GM23248 (cell line): ENCODE data around the gene INS. TPM values are rescaled to one million over a fixed set of nuclear protein-coding genes. Genes with fewer than 3 reads are reported as not detected.

Source experiments
- DNase-seq: peaks from one replicate; pipeline ENCODE4 v3.0.0-alpha.2; 2015
- H2AFZ ChIP-seq: fragments of 200-600 bp; sonication (generic); 2 replicates; pipeline ENCODE4 v1.6.1; 2016; ENCODE audit warnings: antibody characterized with exemption
- H3F3A ChIP-seq: fragments of 200-600 bp; sonication (generic); 2 replicates; pipeline ENCODE4 v1.6.1; 2016; ENCODE audit warnings: mild to moderate bottlenecking, antibody characterized with exemption, mixed run types; ENCODE audit not compliant: insufficient read depth
- H3K27ac ChIP-seq: fragments of 200-600 bp; sonication (generic); 2 replicates; pipeline ENCODE4 v1.5.1; 2016; ENCODE audit warnings: mild to moderate bottlenecking
- H3K27me3 ChIP-seq: fragments of 200-600 bp; sonication (generic); replicated peaks from 2 replicates; pipeline ENCODE4 v1.6.1; 2016; ENCODE audit warnings: mild to moderate bottlenecking; ENCODE audit not compliant: insufficient read depth
- H3K36me3 ChIP-seq: fragments of 200-600 bp; sonication (generic); 2 replicates; pipeline ENCODE4 v1.6.1; 2016; ENCODE audit warnings: low read depth, mild to moderate bottlenecking
- H3K4me1 ChIP-seq: fragments of 200-600 bp; sonication (generic); 2 replicates; pipeline ENCODE4 v1.6.1; 2016; ENCODE audit warnings: mild to moderate bottlenecking; ENCODE audit not compliant: insufficient read depth
- H3K4me2 ChIP-seq: fragments of 200-600 bp; sonication (generic); one replicate; pipeline ENCODE4 v1.6.1; 2016; ENCODE audit warnings: mild to moderate bottlenecking; ENCODE audit not compliant: unreplicated experiment
- H3K4me3 ChIP-seq: fragments of 200-600 bp; sonication (generic); 2 replicates; pipeline ENCODE4 v1.5.1; 2016; ENCODE audit warnings: mild to moderate bottlenecking
- H3K79me2 ChIP-seq: fragments of 200-600 bp; sonication (generic); 2 replicates; pipeline ENCODE4 v1.6.1; 2016; ENCODE audit warnings: mild to moderate bottlenecking; ENCODE audit not compliant: insufficient read depth
- H3K9ac ChIP-seq: fragments of 200-600 bp; sonication (generic); 2 replicates; pipeline ENCODE4 v1.6.1; 2016; ENCODE audit warnings: mild to moderate bottlenecking
- H3K9me2 ChIP-seq: fragments of 200-600 bp; sonication (generic); 2 replicates; pipeline ENCODE4 v1.6.1; 2016; ENCODE audit warnings: mixed run types, mild to moderate bottlenecking, moderate library complexity; ENCODE audit not compliant: insufficient read depth
- H3K9me3 ChIP-seq: fragments of 200-600 bp; sonication (generic); one replicate; pipeline ENCODE4 v1.6.1; 2017; ENCODE audit warnings: low read depth
- H4K20me1 ChIP-seq: fragments of 200-600 bp; sonication (generic); 2 replicates; pipeline ENCODE4 v1.6.0; 2016; ENCODE audit not compliant: insufficient read depth
- EZH2 ChIP-seq: fragments of 200-600 bp; sonication (generic); IDR thresholded peaks from 2 replicates; pipeline ENCODE4 v1.6.1; 2018; ENCODE audit warnings: antibody characterized with exemption, mild to moderate bottlenecking; ENCODE audit not compliant: insufficient read depth, poor library complexity, severe bottlenecking
- EZH2phosphoT487 ChIP-seq: fragments of 200-600 bp; sonication (generic); IDR thresholded peaks from 2 replicates; pipeline ENCODE4 v1.6.1; 2018; ENCODE audit warnings: antibody characterized with exemption, moderate library complexity, mild to moderate bottlenecking, low read depth; ENCODE audit not compliant: insufficient read depth
- WGBS, 2 experiments: methylation state at CpG; one replicate each; pipeline ENCODE4 v1.1.6; 2015 to 2017; ENCODE audit warnings: low lambda C conversion rate in 2 of 2, low coverage in 1 of 2; ENCODE audit errors: missing lambda C conversion rate in 2 of 2; 5-methylcytosine and 5-hydroxymethylcytosine counted together
- in situ Hi-C: fragments of 300-500 bp; cut with MboI; formaldehyde crosslinking; loops from 2 replicates; pipeline ENCODE4 v1.15.0; 2020
- polyA plus RNA-seq: library from polyadenylated mRNA; unstranded; fragments of >200 nt; fragmentation: Nextera tagmentation; extraction: Ambion mirVana; gene quantifications from 2 replicates; pipeline ENCODE4 v1.2.1, GENCODE V29; 2016
- total RNA-seq: library from RNA; depleted of rRNA; stranded (reverse); fragments of >200 nt; shearing (Covaris generic); gene quantifications from 2 replicates; pipeline ENCODE4 v1.2.3, GENCODE V29; 2014

The INS gene
- total and polyA plus RNA-seq, 2 experiments from 2014 or later, result not detected

- 47 to 48% methylated on average over 24 of the region's 24 CpGs for WGBS, 2 experiments
Observed at GRCh38 chr11:2136209-2136951, 24.6 kb downstream of the INS start.

GRCh38 chr11:2135648-2136201 is 25.3 kb downstream of the INS start:
- Histone ChIP-seq H3K9me3 (no peaks in the 10 kb centered on the region), H3K79me2 (no peaks in the 10 kb centered on the region), H3K4me2 (no peak overlapping the region), H3K4me1 (no peaks in the 10 kb centered on the region), H3K9ac (no peak overlapping the region), H2AFZ (no peak overlapping the region), H3K9me2 (no peaks in the 10 kb centered on the region), H3K36me3 (no peaks in the 10 kb centered on the region), H3K4me3 (no peak overlapping the region), H3K27me3 (peaks cover 46% of the 10 kb centered on the region), H3F3A (no peaks in the 10 kb centered on the region), H4K20me1 (no peaks in the 10 kb centered on the region), H3K27ac (no peak overlapping the region)
- in situ Hi-C loops, result no loop called here
- TF ChIP-seq EZH2 (no peak), EZH2phosphoT487 (no peak)
- DNase-seq, result no peak
- 71 to 72% methylated on average over 14 of the region's 14 CpGs for WGBS, 2 experiments

More at GRCh38 chr11:2136209-2136951, 24.6 kb downstream of the INS start:
- TF ChIP-seq EZH2 (no peak), EZH2phosphoT487 (no peak)
- H3K9me2 ChIP-seq, result no peaks in the 10 kb centered on the region
- no peak overlapping the region for H3K27ac ChIP-seq
- H2AFZ ChIP-seq, result no peak overlapping the region
- no peaks in the 10 kb centered on the region for H3K4me1 ChIP-seq
- H3K9me3 ChIP-seq, result no peaks in the 10 kb centered on the region
- H3K4me3 ChIP-seq, result no peak overlapping the region
- no peaks in the 10 kb centered on the region for H4K20me1 ChIP-seq
- no peaks in the 10 kb centered on the region for H3K36me3 ChIP-seq
- H3K9ac ChIP-seq, result no peak overlapping the region
- no peak for DNase-seq
- no peak overlapping the region for H3K4me2 ChIP-seq
- peaks cover 53% of the 10 kb centered on the region for H3K27me3 ChIP-seq
- no peaks in the 10 kb centered on the region for H3F3A ChIP-seq
- no peaks in the 10 kb centered on the region for H3K79me2 ChIP-seq
- in situ Hi-C loops, result no loop called here

GRCh38 chr11:2135018-2135569 is 25.9 kb downstream of the INS start:
- Histone ChIP-seq H3K9me3 (no peaks in the 10 kb centered on the region), H3K27ac (no peak overlapping the region), H3K4me1 (no peaks in the 10 kb centered on the region), H3K4me3 (no peak overlapping the region), H4K20me1 (no peaks in the 10 kb centered on the region), H3K9ac (no peak overlapping the region), H3K36me3 (no peaks in the 10 kb centered on the region), H3K9me2 (no peaks in the 10 kb centered on the region), H3K27me3 (peaks cover 40% of the 10 kb centered on the region), H3F3A (no peaks in the 10 kb centered on the region), H3K4me2 (no peak overlapping the region), H3K79me2 (no peaks in the 10 kb centered on the region), H2AFZ (no peak overlapping the region)
- in situ Hi-C loops, result no loop called here
- 69% methylated on average over 26 of the region's 26 CpGs for WGBS, 2 experiments
- TF ChIP-seq EZH2 (no peak), EZH2phosphoT487 (no peak)
- no peak for DNase-seq

- H3K36me3 ChIP-seq, result no peaks in the 10 kb centered on the region
- peaks cover 34% of the 10 kb centered on the region for H3K27me3 ChIP-seq
- no peak for TF ChIP-seq EZH2
- TF ChIP-seq EZH2phosphoT487, result no peak
- H3K4me3 ChIP-seq, result no peak overlapping the region
- in situ Hi-C loops, result no loop called here
- no peak overlapping the region for H3K27ac ChIP-seq
- H3K9me3 ChIP-seq, result no peaks in the 10 kb centered on the region
- no peaks in the 10 kb centered on the region for H3K79me2 ChIP-seq
- no peak overlapping the region for H2AFZ ChIP-seq
- no peak for DNase-seq
- no peak overlapping the region for H3K4me2 ChIP-seq
- H3K4me1 ChIP-seq, result no peaks in the 10 kb centered on the region
- no peaks in the 10 kb centered on the region for H4K20me1 ChIP-seq
- H3K9me2 ChIP-seq, result no peaks in the 10 kb centered on the region
- H3K9ac ChIP-seq, result no peak overlapping the region
- 60 to 61% methylated on average over 18 to 19 of the region's 19 CpGs for WGBS, 2 experiments
- H3F3A ChIP-seq, result no peaks in the 10 kb centered on the region
Observed at GRCh38 chr11:2134022-2135010, 26.7 kb downstream of the INS start.
